ENCODE measurements around the gene SDHA.

GRCh38 chr5:204966-205670, 13.0 kb upstream of the SDHA start:
- no peak for TF ChIP-seq CTCF (IDR thresholded peaks at IDR 0.05; ENCODE audit: poor library complexity, severe bottlenecking)
- TF ChIP-seq MXI1 (conservative IDR thresholded peaks at IDR 0.05; ENCODE audit: poor library complexity, severe bottlenecking): no peak

Measured in neural cell (in vitro differentiated cells).